A549 (cell line): ENCODE data around the gene PPP6R1. TPM values are rescaled to one million over a fixed set of nuclear protein-coding genes. Genes with fewer than 3 reads are reported as not detected.

ENCODE experiments used
- ATAC-seq, 2 experiments: fragments of 200-7000 bp in 1 of 2; fragments of >200 bp in 1 of 2; cut with Nextera tagmentation in 1 of 2; cut with Tn5 transposase in 1 of 2; 3 replicates each; pipeline versions ENCODE4 v1.8.0 to v1.9.1; 2018 to 2020; ENCODE audit warnings: mild to moderate bottlenecking in 1 of 2, moderate library complexity in 1 of 2
- CTCF ChIA-PET: fragments of 300-600 bp; sonication (Branson Sonifier 250); formaldehyde crosslinking; extraction: SDS; loops from one replicate; lab custom pipeline; 2021; ENCODE audit warnings: antibody characterized with exemption, inconsistent platforms; lab: Yijun Ruan, JAX
- POLR2A ChIA-PET: fragments of 350-600 bp; formaldehyde crosslinking; extraction: SDS; loops from one replicate; lab custom pipeline; 2021; ENCODE audit warnings: antibody characterized with exemption, inconsistent platforms; lab: Yijun Ruan, JAX
- DNase-seq, 2 experiments: peaks; one replicate each; pipeline versions ENCODE4 v3.0.0 to v3.0.0-alpha.2; 2011 to 2016; ENCODE audit warnings: low read depth in 1 of 2, low spot score in 1 of 2
- FAIRE-seq: peaks from 2 replicates; lab custom pipeline; 2011; peaks lifted over from hg19 to GRCh38; lab: Jason Lieb, UNC
- H3K27ac ChIP-seq, 2 experiments: fragments of >200 bp; sonication (Bioruptor Twin); formaldehyde crosslinking; 3 replicates each; pipeline ENCODE4 v1.5.1; 2016 to 2017
- H3K4me1 ChIP-seq: fragments of >200 bp; sonication (Bioruptor Twin); formaldehyde crosslinking; 3 replicates; pipeline ENCODE4 v1.6.1; 2016
- H3K4me2 ChIP-seq: fragments of >200 bp; sonication (Bioruptor Twin); formaldehyde crosslinking; 3 replicates; pipeline ENCODE4 v1.6.1; 2016
- H3K4me3 ChIP-seq: fragments of >200 bp; sonication (Bioruptor Twin); formaldehyde crosslinking; 3 replicates; pipeline ENCODE4 v1.5.1; 2016
- H3K9me3 ChIP-seq: fragments of >200 bp; sonication (Bioruptor Twin); formaldehyde crosslinking; 3 replicates; pipeline ENCODE4 v1.6.1; 2016
- BCL3 ChIP-seq: fragments of >200 bp; sonication (Bioruptor Twin); formaldehyde crosslinking; IDR thresholded peaks from 3 replicates; pipeline ENCODE4 v1.6.1; 2016
- CBX2 ChIP-seq: fragments of 200-600 bp; sonication (generic); IDR thresholded peaks from 2 replicates; pipeline ENCODE4 v1.6.1; 2016; ENCODE audit warnings: low read depth, mild to moderate bottlenecking, borderline replicate concordance
- CBX8 ChIP-seq: fragments of 200-600 bp; sonication (generic); IDR thresholded peaks from 2 replicates; pipeline ENCODE4 v1.6.1; 2016
- EHF ChIP-seq: fragments of 250-450 bp; sonication (Bioruptor Pico); IDR thresholded peaks from 2 replicates; pipeline ENCODE4 v1.5.0; 2020; ENCODE audit warnings: mild to moderate bottlenecking
- ELK1 ChIP-seq: fragments of 150-350 bp; IDR thresholded peaks from 2 replicates; pipeline ENCODE4 v1.6.1; 2014; ENCODE audit warnings: low read depth, mild to moderate bottlenecking, low read length
- EP300 ChIP-seq, 2 experiments: fragments of >200 bp; sonication (Bioruptor Twin); formaldehyde crosslinking; IDR thresholded peaks; 2 replicates in 1 of 2; 3 replicates in 1 of 2; pipeline ENCODE4 v1.6.1; 2016 to 2017
- ESRRA ChIP-seq: fragments of 150-350 bp; IDR thresholded peaks from 2 replicates; pipeline ENCODE4 v1.6.1; 2014; ENCODE audit warnings: mild to moderate bottlenecking, low read length, borderline replicate concordance
- FOSL2 ChIP-seq, 2 experiments: fragments of 450-650 bp in 1 of 2; fragments of >200 bp in 1 of 2; sonication (Bioruptor Twin) in 1 of 2; formaldehyde crosslinking; IDR thresholded peaks; 2 replicates each; pipeline versions ENCODE4 v1.5.0 to v1.6.1; 2016 to 2020; ENCODE audit warnings: mild to moderate bottlenecking in 1 of 2, moderate library complexity in 1 of 2
- GATA3 ChIP-seq: IDR thresholded peaks from 2 replicates; pipeline ENCODE4 v1.6.1; 2012; ENCODE audit warnings: borderline replicate concordance
- HDAC2 ChIP-seq: fragments of 200-600 bp; sonication (generic); IDR thresholded peaks from 2 replicates; pipeline ENCODE4 v1.6.1; 2016
- HEYL ChIP-seq: fragments of 250-450 bp; sonication (Bioruptor Pico); IDR thresholded peaks from 2 replicates; pipeline ENCODE4 v1.8.0; 2021; ENCODE audit warnings: mild to moderate bottlenecking, moderate library complexity
- HOXA7 ChIP-seq: fragments of 250-450 bp; sonication (Bioruptor Pico); IDR thresholded peaks from 2 replicates; pipeline ENCODE4 v1.5.0; 2020; ENCODE audit warnings: mild to moderate bottlenecking, moderate library complexity
- HOXB13 ChIP-seq: fragments of 250-450 bp; sonication (Bioruptor Pico); IDR thresholded peaks from 2 replicates; pipeline ENCODE4 v1.5.0; 2020; ENCODE audit warnings: low read depth, mild to moderate bottlenecking, moderate library complexity
- JUNB ChIP-seq: fragments of >200 bp; sonication (Bioruptor Twin); formaldehyde crosslinking; IDR thresholded peaks from 2 replicates; pipeline ENCODE4 v1.6.1; 2016
- KDM1A ChIP-seq: fragments of 200-600 bp; sonication (generic); IDR thresholded peaks from 2 replicates; pipeline ENCODE4 v1.6.1; 2016; ENCODE audit warnings: low read depth, mild to moderate bottlenecking
- MAX ChIP-seq: IDR thresholded peaks from 2 replicates; pipeline ENCODE4 v1.6.1; 2012
- MYC ChIP-seq: IDR thresholded peaks from 2 replicates; pipeline ENCODE4 v1.6.1; 2012; ENCODE audit warnings: mild to moderate bottlenecking, inconsistent platforms, low read length, improper control_type of control experiment, borderline replicate concordance
- NPAS2 ChIP-seq: fragments of 250-450 bp; sonication (Bioruptor Pico); IDR thresholded peaks from 2 replicates; pipeline ENCODE4 v1.8.0; 2022; ENCODE audit warnings: mild to moderate bottlenecking, moderate library complexity, borderline replicate concordance
- NR3C1 ChIP-seq: fragments of >200 bp; sonication (Bioruptor Twin); formaldehyde crosslinking; IDR thresholded peaks from 3 replicates; pipeline ENCODE4 v1.6.1; 2017
- PHF8 ChIP-seq: fragments of 200-600 bp; sonication (generic); IDR thresholded peaks from 2 replicates; pipeline ENCODE4 v1.6.1; 2016; ENCODE audit warnings: low read depth, mild to moderate bottlenecking, antibody characterized with exemption, moderate library complexity, borderline replicate concordance
- RCOR1 ChIP-seq: fragments of 150-350 bp; IDR thresholded peaks from 2 replicates; pipeline ENCODE4 v1.6.1; 2014; ENCODE audit warnings: antibody characterized with exemption, low read length, low read depth
- RNF2 ChIP-seq: fragments of 200-600 bp; sonication (generic); IDR thresholded peaks from 2 replicates; pipeline ENCODE4 v1.6.1; 2016; ENCODE audit warnings: low read depth, mild to moderate bottlenecking, antibody characterized with exemption, moderate library complexity, borderline replicate concordance
- SMC3 ChIP-seq: fragments of >200 bp; sonication (Bioruptor Twin); formaldehyde crosslinking; IDR thresholded peaks from 3 replicates; pipeline ENCODE4 v1.6.1; 2018; ENCODE audit warnings: inconsistent platforms
- SREBF2 ChIP-seq: fragments of 450-650 bp; IDR thresholded peaks from 2 replicates; pipeline ENCODE4 v1.6.1; 2014; ENCODE audit warnings: mild to moderate bottlenecking, moderate library complexity
- USF2 ChIP-seq: fragments of 450-650 bp; IDR thresholded peaks from 2 replicates; pipeline ENCODE4 v1.6.1; 2014; ENCODE audit warnings: antibody characterized with exemption
- ZNF302 ChIP-seq: fragments of 250-450 bp; sonication (Bioruptor Pico); IDR thresholded peaks from 2 replicates; pipeline ENCODE4 v1.9.0; 2021; ENCODE audit warnings: inconsistent platforms, mild to moderate bottlenecking, moderate library complexity
- WGBS: methylation state at CpG from one replicate; pipeline ENCODE4 v1.1.6; 2017; ENCODE audit errors: missing lambda C conversion rate; 5-methylcytosine and 5-hydroxymethylcytosine counted together
- polyA plus RNA-seq, 4 experiments: library from polyadenylated mRNA; depleted of rRNA in 3 of 4; stranded (reverse); fragments of >200 nt; fragmentation: RNase III in 1 of 4; extraction: RNeasy Plus Mini Kit Qiagen cat#74134 plus additional on column Dnase treatment in 1 of 4; gene quantifications; 2 replicates in 3 of 4; 3 replicates in 1 of 4; pipeline ENCODE4 v1.2.3, GENCODE V29; 2011 to 2017

The PPP6R1 gene
- polyA plus RNA-seq, 2 of the 4 experiments (the other 2 are of a cell fraction) = 42.9 to 78.0 TPM

GRCh38 chr19:55249841-55250240 lies 9.0 kb downstream of the PPP6R1 start:
- Histone ChIP-seq H3K4me1 (peaks cover 22% of the 10 kb centered on the region; the same call in 2 of the 3 replicates), H3K4me3 (no peak overlapping the region), H3K27ac (no peak overlapping the region), H3K9me3 (no peaks in the 10 kb centered on the region), H3K4me2 (no peak overlapping the region)
- whole genome bisulfite sequencing = 93% methylated on average over 11 of the region's 11 CpGs
- FAIRE-seq (no peak), ATAC-seq (no peak), DNase-seq (no peak)
- POLR2A ChIA-PET = no interaction called here
- TF ChIP-seq NPAS2 (CRISPR knock-in tag) = no peak
- no peak for TF ChIP-seq ELK1
- TF ChIP-seq ZNF302 = no peak
- TF ChIP-seq CBX2 = no peak
- TF ChIP-seq GATA3 = no peak
- no peak for TF ChIP-seq MYC
- no peak for TF ChIP-seq HOXB13 (CRISPR knock-in tag)
- no peak for TF ChIP-seq USF2
- TF ChIP-seq EHF (CRISPR knock-in tag) = no peak
- no peak for TF ChIP-seq EP300 (IDR thresholded peaks at IDR 0.05)
- TF ChIP-seq MAX = no peak
- no peak for TF ChIP-seq NR3C1
- no peak for TF ChIP-seq KDM1A
- no peak for TF ChIP-seq BCL3
- no peak for TF ChIP-seq JUNB
- no peak for TF ChIP-seq ESRRA
- no peak for TF ChIP-seq HEYL (CRISPR knock-in tag)
- TF ChIP-seq PHF8 = no peak
- CTCF ChIA-PET = interaction anchor here (1.6 to 2.1 kb wide), 4 partner anchors 21 to 90 kb away, joined by 4 to 6 read pairs (median 6); partner anchors contain the start of gene TMEM86B

- no peaks in the 10 kb centered on the region for H3K9me3 ChIP-seq
- ATAC-seq = no peak; a peak in 2 of 6 replicates
- WGBS = 90% methylated on average over 9 of the region's 9 CpGs
- POLR2A ChIA-PET = interaction anchor here (1.0 kb wide), 1 partner anchor 32 kb away, joined by 3 read pairs; no protein-coding TSS in a partner anchor
- H3K4me1 ChIP-seq = peaks cover 22% of the 10 kb centered on the region; the same call in 2 of the 3 replicates
- no peak for TF ChIP-seq HDAC2
- TF ChIP-seq SREBF2 = no peak
- TF ChIP-seq RCOR1 = no peak
- no peak for TF ChIP-seq HOXA7 (CRISPR knock-in tag)
- TF ChIP-seq SMC3 = no peak
- TF ChIP-seq ZNF302 = no peak
- TF ChIP-seq CBX8 = no peak
- no peak for TF ChIP-seq RNF2
- no peak for TF ChIP-seq FOSL2 (IDR thresholded peaks at IDR 0.05)
- no peak for TF ChIP-seq FOSL2 (CRISPR knock-in tag; IDR thresholded peaks at IDR 0.05)
- TF ChIP-seq, all 56 proteins: peak for 0
- no peak overlapping the region for H3K4me2 ChIP-seq
- H3K27ac ChIP-seq = no peak overlapping the region
- CTCF ChIA-PET = interaction anchor here (0.7 to 2.1 kb wide), 11 partner anchors 9 to 169 kb away, joined by 3 to 6 read pairs (median 3); partner anchors contain the start of gene DNAAF3
- DNase-seq (no peak), FAIRE-seq (no peak)
- no peak overlapping the region for H3K4me3 ChIP-seq
Observed at GRCh38 chr19:55248704-55249103, 10.1 kb downstream of the PPP6R1 start.
